Right ventricle myocardium inferior (tissue), 1 donor: ENCODE data around the gene LCAT. TPM values are rescaled to one million over a fixed set of nuclear protein-coding genes. Genes with fewer than 3 reads are reported as not detected.
"Not testable (repeated sequence)": the region's sequence is repeated elsewhere in the genome, so short reads cannot be mapped to it uniquely, and the experiment has no call there.

ENCODE experiments used
- ATAC-seq: fragments of 200-7000 bp; cut with Tn5 transposase; one replicate; pipeline ENCODE4 v1.9.1; 2020; ENCODE audit warnings: mild to moderate bottlenecking, moderate library complexity
- DNase-seq: peaks from one replicate; pipeline ENCODE4 v3.0.0; 2021; ENCODE audit errors: missing footprints
- intact Hi-C: fragments of 100-400 bp; cut with DNase I; formaldehyde crosslinking; loops from one replicate; pipeline ENCODE4 v1.11.0; 2022
- long read RNA-seq: library from polyadenylated mRNA; unstranded; transcript quantifications from one replicate; pipeline ENCODE4 v2.0.0, GENCODE V29; 2021
- total RNA-seq: library from RNA; stranded (reverse); fragmentation: NEBNext Ultra II Directional; extraction: Animal tissue kit (Norgen Biotek cat#: 25700); gene quantifications from one replicate; pipeline ENCODE4 v1.2.1, GENCODE V29; 2021
- donor health status: DM: no; HTN: yes; CAD: no; lungs with severe emphysema.

LCAT gene
- total RNA-seq, result 19.0 TPM
- long read RNA-seq, transcript LCAT-204 (5 exons, 1,240 nt), result major isoform, 5 of 12 reads
- long read RNA-seq, partial matches to known transcripts, result 4 of 12 reads
- long read RNA-seq, other reads (novel, unspliced or antisense), result 3 of 12 reads

DNA sequence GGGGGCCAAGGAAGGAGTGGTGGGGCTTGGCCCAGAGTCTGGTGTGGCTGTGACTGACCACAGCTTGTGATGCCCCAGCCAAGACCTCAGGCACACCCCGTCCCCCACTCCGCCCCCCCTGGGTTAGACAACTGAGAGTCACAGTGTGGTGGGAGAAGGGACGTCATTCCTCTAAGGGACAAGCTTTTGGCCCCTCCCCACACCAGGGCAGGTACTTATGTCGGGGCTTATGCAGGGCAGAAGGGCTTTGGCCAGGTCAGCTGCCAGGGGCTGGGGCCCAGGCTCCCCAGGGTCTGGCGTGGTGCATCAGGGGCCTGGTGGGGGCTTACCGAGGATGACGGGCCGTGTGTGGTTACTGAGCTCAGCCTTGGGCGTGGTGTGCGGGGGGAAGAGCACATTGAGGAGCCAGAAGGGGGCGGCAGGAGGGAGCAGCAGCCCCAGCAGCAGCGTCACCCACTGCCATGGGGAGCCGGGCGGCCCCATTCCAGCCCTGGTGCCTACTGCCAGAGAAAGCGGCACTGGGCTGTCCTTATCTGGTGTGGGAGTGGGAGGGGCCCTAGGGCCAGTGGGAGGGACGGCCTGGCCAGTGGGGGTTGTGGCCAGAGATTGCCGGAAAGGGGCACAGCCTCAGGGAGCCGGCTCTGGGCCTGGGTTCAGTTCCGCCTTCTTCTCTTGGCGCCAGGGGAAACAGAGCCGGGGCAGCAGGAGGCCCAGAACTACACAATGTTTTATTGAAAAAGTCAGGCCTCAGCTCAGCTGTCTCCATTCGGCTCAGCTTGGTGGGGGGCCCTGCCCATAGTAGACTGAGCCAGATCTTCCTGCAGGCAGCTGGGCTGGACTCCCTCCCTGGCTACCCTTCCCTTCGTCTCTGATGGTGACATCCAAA lies at the start of gene LCAT:
LCAT (minus strand) TSS at position 502 of the 886 bp plus-strand sequence; CDS start at position 483, 19 bp downstream.
- intact Hi-C loops, result loop anchor here (5.0 kb wide), 2 partner anchors 43 to 78 kb away; partner anchors contain the start of genes DDX28 and DUS2
- ATAC-seq, result peak; percentile 71
- no peak for DNase-seq

DNA sequence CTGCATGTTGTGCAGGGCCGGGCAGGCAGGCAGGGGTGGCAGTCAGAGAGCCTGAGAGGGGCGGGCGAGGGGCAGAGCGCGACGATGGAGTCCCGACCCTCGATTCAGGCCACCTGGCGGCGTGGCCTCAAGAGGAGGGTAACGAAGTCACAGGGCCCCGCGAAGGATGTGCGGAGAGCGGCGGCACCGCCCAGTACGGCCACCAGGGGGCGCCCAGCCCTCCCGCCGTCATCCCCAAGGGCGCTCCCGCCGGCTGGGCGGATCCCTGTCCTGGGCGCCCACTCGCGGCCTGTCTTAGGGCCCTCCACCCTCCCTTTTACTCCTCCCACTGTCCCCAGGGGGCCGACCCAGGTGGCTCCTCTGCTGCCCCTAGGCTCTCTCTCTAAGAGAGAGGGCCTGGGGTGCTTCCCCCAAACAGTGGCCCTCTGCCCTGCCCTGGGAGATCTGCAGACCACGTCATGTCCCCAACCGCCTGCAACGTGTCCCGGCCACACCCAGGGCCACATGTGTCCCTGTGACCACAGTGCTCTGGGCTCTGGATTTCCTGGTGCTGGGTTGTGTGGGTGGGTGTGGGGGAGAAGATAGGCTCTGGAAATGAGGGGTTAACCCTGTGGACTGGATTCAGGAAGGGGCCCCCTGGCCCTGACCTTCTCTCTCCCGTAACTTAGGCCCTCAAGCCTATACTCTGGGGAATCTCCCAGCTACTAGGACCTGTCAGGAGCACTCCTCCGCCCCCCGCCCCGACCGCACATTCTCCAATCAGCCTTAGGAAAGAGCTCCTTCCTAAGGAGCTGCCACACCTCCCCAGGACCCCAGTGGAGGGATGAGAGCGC lies 49.5 kb upstream of the LCAT start:
- intact Hi-C loops, result loop anchor here (2.0 kb wide), 2 partner anchors 47 to 235 kb away; no protein-coding TSS in a partner anchor
- ATAC-seq, result peak; percentile 95

DNA sequence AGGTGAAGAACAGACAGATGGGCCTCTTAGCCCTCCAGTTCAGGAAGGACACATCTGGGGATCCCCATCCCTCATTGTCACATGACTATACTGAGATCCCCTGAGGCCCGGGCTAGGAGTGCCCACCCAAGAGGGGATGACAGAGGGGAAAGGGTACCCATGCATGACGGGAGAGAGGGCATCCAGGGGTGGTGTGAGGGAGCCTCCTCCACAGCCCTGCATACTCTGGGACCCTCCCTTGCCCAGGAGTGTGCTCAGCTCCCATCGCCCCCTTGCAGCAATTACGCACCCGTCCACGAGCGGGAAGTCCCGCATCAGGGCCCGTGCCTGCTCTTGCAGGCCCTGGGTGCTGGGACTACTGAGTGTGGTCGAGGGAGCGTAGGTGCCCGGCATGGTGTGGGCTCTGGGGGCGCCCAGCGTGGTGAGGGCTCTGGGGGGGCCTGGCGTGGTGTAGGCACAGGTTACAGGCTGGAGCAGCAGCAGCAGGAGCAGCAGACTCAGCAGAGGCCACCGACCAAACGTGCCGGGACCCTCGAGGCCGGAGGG lies 48.8 kb upstream of the LCAT start:
- intact Hi-C loops, result loop anchor here (2.0 kb wide), 2 partner anchors 48 to 236 kb away; no protein-coding TSS in a partner anchor
- DNase-seq (peak; percentile 70), ATAC-seq (no peak)

More for the DNA sequence above, 49.5 kb upstream of the LCAT start:
- peak; percentile 95 for DNase-seq

DNA sequence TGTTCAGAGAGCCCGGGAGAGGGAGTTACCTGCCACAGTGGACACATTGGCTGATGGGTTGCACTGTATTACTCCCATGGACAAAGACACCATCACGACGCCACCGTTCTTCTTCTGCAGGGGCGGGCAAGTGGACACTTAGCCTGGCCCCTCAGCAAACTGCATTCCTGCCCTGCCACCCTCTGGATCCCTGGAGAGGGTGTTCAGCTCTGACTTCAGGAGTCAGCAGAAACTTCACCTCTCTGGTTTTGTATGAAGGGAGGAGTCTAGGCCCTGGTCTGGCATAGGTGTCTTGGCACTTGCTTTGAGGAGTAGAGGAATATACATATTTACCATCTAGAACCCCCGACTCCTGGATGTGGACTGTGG lies 46.1 kb upstream of the LCAT start:
- ATAC-seq (no peak), DNase-seq (no peak)
- intact Hi-C loops, result no loop called here

DNA sequence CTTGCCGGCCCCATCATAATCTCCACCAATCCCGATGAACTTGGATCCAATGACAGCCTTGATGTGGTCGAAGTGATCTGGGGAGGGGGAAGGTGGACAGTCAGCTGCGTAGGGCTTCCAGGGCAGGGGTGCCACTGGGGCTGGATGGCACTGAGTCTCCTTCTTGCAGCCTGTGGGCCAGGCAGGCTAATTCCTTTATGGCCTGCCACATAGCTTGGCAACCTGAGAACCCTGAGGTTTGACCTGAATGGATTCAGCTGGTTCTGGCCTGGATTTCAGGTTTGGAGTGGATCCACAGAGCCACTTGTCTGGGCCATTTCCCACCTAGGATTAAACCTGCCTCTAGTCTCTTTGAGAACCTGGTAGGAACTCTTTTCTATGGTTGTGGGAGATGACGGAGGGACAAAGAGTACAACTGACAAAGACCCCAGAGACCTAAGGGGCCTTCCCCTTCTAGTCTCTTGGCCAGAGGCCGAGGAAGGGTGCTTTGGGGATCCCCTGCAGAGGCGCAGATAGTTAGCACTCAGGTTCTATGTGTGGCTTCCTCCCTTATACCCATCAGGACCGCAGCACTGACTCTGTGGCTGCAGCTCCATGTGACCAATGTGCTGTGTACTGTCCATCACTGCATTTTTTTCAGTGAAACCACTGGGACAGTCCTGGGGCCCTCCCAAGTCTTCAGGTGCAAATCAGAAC lies 45.5 kb upstream of the LCAT start:
- ATAC-seq (no peak), DNase-seq (no peak)
- intact Hi-C loops, result loop anchor here (5.0 kb wide), 1 partner anchor 47 kb away; the partner anchor contains the start of gene LCAT

GRCh38 chr16:67988675-67989074 lies 44.8 kb upstream of the LCAT start:
- intact Hi-C loops, result loop anchor here (5.0 kb wide), 1 partner anchor 46 kb away; the partner anchor contains the start of gene LCAT
- ATAC-seq, result no peak

GRCh38 chr16:67987460-67988160 lies 43.7 kb upstream of the LCAT start:
- DNase-seq (no peak), ATAC-seq (peak; percentile 37)
- intact Hi-C loops, result loop anchor here (5.0 kb wide), 1 partner anchor 45 kb away; the partner anchor contains the start of gene LCAT

More at GRCh38 chr16:67988675-67989074, 44.8 kb upstream of the LCAT start:
- no peak for DNase-seq

DNA sequence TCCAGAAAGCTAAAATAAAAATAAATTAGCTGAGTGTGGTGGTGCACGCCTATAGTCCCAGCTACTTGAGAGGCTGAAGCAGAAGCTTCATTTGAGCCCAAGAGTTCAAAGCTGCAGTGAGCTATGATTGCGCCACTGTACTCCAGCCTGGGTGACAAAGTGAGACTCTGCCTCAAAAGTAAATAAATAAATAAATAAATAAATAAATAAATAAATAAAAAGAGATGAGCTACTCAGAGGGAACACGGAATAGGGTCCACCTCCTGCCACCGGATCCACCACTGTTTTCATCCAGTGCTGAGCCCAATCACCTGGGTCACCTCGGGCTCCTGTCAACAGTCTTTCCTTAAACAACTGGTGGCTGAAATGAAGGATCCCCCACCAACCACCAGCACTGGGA lies 43.0 kb upstream of the LCAT start:
- ATAC-seq, result no peak
- no peak for DNase-seq
- intact Hi-C loops, result loop anchor here (5.0 kb wide), 1 partner anchor 45 kb away; the partner anchor contains the start of gene LCAT

DNA sequence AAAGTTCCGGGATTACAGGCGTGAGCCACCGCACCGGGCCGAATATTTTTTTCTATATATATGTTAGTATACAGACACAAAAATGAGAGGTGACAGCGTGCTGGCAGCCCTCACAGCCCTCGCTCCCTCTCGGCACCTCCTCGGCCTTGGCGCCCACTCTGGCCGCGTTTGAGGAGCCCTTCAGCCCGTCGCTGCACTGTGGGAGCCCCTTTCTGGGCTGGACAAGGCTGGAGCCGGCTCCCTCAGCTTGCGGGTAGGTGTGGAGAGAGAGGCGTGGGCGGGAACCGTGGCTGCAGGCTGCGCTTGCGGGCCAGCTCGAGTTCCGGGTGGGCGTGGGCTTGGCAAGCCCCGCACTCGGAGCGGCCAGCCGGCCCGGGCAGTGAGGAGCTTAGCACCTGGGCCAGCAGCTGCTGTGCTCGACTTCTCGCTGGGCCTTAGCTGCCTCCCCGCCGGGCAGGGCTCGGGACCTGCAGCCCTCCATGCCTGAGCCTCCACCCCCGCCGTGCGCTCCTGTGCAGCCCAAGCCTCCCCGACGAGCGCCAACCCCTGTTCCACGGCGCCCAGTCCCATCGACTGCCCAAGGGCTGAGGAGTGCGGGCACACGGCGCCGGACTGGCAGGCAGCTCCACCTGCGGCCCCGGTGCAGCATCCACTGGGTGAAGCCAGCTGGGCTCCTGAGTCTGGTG lies 38.2 kb upstream of the LCAT start:
- ATAC-seq (no peak), DNase-seq (peak; percentile 28)
- intact Hi-C loops, result no loop called here

- DNase-seq (no peak), ATAC-seq (no peak)
- intact Hi-C loops, result no loop called here
These were observed 36.2 kb upstream of the LCAT start, which contains the start of gene DPEP3 for GRCh38 chr16:67979955-67980678. DPEP3 (minus strand) TSS chr16:67980499; CDS start chr16:67980380, 119 bp downstream.

- DNase-seq (no peak), ATAC-seq (peak; percentile 47)
- intact Hi-C loops, result no loop called here
These were observed 33.7 kb upstream of the LCAT start for GRCh38 chr16:67977469-67978227.

DNA sequence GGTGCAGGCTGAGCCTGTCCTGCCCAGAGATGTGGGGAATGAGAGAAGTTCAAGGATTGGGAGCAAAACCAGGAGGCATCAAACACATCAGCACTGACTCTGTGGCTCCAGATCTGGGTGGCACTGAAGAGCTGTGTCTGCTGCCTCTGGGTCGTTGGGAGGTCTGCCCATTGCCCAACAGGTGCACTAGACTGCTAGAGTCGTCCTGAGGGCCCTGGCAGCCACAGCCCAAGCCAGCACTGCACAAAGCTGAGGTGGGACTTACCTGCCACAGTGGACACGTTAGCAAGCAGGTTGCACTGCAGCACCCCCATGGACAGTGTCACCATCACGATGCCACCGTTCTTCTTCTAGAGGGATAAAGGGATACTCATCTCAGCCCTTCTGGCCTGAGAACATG lies 33.1 kb upstream of the LCAT start:
- intact Hi-C loops, result no loop called here
- DNase-seq, result no peak
- no peak for ATAC-seq

DNA sequence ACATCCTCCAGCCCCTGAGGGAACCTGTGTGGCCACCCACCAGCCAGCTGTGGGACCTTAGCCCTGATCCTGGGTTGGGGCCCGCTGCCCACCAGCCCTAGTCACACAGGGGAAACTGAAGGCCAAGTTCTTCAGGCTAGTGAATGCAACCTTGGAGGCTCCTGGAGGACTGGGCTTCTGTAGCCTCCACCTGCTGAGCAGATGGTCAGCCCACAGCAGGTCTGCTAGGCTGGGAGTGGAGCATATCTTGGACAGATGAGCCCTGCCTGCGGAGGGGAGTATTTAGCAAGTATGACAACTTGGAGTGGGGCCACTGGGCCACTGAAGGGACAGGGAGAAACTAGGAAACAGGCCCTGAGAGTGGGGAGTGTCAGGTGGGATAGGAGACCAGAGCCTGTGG lies 32.3 kb upstream of the LCAT start:
- intact Hi-C loops, result no loop called here
- no peak for DNase-seq
- ATAC-seq, result no peak

DNA sequence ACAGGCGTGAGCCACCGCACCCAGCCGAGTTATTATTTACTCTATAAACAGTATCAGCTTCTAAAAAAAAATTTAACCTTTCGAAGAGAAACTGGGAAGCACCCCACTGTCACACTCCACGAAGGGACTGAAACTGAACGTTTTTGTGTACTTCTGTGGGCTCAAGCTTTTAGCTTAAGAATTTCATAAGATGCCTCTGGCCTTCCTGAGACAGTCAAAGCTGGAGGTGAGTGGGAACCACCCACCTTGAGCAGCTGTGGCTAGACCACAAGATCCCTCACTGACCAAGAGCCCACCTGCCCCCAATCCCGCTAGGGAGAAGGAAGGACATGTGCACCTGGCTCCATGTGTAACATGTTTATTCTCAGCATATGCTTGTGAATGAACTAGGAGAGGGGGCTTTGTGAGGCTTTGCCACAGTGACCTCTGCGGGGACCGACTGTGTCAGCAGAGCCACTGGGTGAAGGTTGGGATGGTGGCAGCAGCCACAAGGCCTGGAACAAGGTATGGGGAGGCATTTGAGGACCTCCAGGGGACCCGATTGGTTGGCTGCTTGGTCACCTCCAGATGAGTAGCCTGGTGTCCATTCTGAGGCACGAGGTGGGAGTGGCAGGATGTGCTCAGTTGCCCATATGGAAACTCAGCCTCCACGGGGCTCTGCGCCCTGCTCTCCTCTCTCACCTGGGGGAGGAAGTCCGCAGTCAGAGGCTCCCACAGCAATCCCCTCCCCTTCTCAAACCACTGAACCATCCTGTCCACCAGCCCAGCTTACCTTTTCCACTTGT lies 31.6 kb upstream of the LCAT start:
- ATAC-seq (no peak), DNase-seq (peak; percentile 14)
- intact Hi-C loops, result no loop called here

DNA sequence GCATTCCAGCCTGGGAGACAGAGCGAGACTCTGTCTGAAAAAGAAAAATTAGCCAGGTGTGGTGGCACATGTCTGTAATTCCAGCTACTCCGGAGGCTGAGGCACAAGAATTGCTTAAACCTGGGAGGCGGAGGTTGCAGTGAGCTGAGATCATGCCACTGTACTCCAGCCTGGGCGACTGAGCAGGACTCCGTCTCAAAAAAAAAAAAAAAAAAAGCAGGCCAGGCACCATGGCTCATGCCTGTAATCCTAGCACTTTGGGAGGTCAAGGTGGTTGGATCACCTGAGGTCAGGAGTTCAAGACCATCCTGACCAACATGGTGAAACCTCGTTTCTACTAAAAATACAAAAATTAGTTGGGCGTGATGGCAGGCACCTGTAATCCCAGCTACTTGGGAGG lies 28.4 kb upstream of the LCAT start:
- peak; percentile 4 for DNase-seq
- intact Hi-C loops, ATAC-seq: not testable (repeated sequence)
